ENCODE measurements around the gene ALG3. TPM values are rescaled to one million over a fixed set of nuclear protein-coding genes. Genes with fewer than 3 reads are reported as not detected.

The ALG3 gene
- total and polyA plus RNA-seq, 2 donors (not counting 3 experiments of a cell fraction or from before 2014, with no cell fraction given) = 42.9 to 99.9 TPM

DNA sequence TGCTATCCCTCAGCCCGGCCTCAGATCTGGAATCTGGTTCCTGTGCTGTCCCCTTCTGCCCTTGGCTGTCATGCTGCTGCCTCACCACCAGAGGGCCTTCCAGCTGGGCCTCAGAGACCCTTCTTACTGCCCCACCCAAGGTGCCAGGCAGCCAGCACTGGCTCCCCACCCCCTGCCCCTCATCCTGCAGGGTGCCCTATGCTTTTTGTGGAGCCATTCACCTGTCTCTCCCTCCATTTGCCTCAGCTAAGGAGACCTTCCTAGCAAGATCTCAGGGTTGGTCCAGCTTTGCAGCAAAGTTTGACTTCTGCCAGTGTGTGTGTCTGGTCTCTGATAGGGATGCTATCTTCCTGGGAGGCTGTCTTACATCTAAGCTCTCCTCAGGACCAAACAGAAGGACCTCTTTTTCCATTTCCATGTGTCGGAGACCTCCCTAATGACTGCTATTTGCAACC lies 21.3 kb downstream of the ALG3 start:
- no peak overlapping the region for H3K9ac ChIP-seq (replicated peaks; ENCODE audit: extremely low read depth, insufficient read depth, low read length)
- no peak overlapping the region for H3K27ac ChIP-seq (ENCODE audit: insufficient read depth, low read depth, low read length)
- H3K9me3 ChIP-seq (replicated peaks; ENCODE audit: control insufficient read depth, insufficient read depth, low read length) = no peaks in the 10 kb centered on the region
- dilution Hi-C loops (cut with MboI; ENCODE audit: extremely low pct_ligation_motif_present, low sequenced_read_pairs) (no loop called here), intact Hi-C loops (cut with micrococcal nuclease) (loop anchor here (1.0 to 5.0 kb wide), 3 partner anchors 23 to 62 kb away; partner anchors contain the start of gene ABCF3)
- no peak overlapping the region for H2AFZ ChIP-seq (ENCODE audit: low read depth, low read length)
- no TSS peak for BruUV-seq (replicated peaks)
- ChIA-PET POLR2A (no interaction called here), CTCF (interaction anchor here (0.6 to 4.3 kb wide), 44 partner anchors 11 to 330 kb away, joined by 3 to 98 read pairs (median 6); partner anchors contain the start of genes ABCF3, AP2M1, CAMK2N2 and DVL3)
- peak; percentile 36 for DNase-seq (ENCODE audit: low read depth, low spot score)
- no peaks in the 10 kb centered on the region for H4K20me1 ChIP-seq (replicated peaks; ENCODE audit: control insufficient read depth, extremely low read depth, insufficient read depth, low read length)
- FAIRE-seq = peak; percentile 62
- H3K27me3 ChIP-seq (ENCODE audit: control insufficient read depth in 2 of 2, insufficient read depth in 2 of 2, low read length in 2 of 2) = peaks cover 34 to 53% of the 10 kb centered on the region in 2 experiments
- H3K79me2 ChIP-seq (ENCODE audit: control insufficient read depth, insufficient read depth, low read length) = no peaks in the 10 kb centered on the region
- H3K36me3 ChIP-seq (ENCODE audit: control insufficient read depth in 2 of 2, extremely low read depth in 1 of 2, insufficient read depth in 2 of 2, low read length in 2 of 2) = no peaks in the 10 kb centered on the region
- H3K4me1 ChIP-seq (ENCODE audit: control insufficient read depth, extremely low read depth, insufficient read depth, low read length) = peaks cover 4% of the 10 kb centered on the region
- H3K4me3 ChIP-seq (replicated peaks in 1 of 3; ENCODE audit: insufficient read depth in 1 of 3, low read depth in 1 of 3, low read length in 3 of 3) = no peak overlapping the region
- H3K9me1 ChIP-seq (replicated peaks; ENCODE audit: control insufficient read depth, extremely low read depth, insufficient read depth, low read length) = no peaks in the 10 kb centered on the region
- TF ChIP-seq POLR2A (IDR thresholded peaks at IDR 0.05; ENCODE audit: low read depth, low read length) (no peak), MYC (IDR thresholded peaks at IDR 0.05; ENCODE audit: low read depth, low read length) (no peak), MAX (IDR thresholded peaks at IDR 0.05; ENCODE audit: insufficient read depth, insufficient read length) (no peak), JUN (IDR thresholded peaks at IDR 0.05; ENCODE audit: borderline replicate concordance, insufficient read depth, insufficient read length, low read depth) (no peak)
- TF ChIP-seq, protein P1, sequence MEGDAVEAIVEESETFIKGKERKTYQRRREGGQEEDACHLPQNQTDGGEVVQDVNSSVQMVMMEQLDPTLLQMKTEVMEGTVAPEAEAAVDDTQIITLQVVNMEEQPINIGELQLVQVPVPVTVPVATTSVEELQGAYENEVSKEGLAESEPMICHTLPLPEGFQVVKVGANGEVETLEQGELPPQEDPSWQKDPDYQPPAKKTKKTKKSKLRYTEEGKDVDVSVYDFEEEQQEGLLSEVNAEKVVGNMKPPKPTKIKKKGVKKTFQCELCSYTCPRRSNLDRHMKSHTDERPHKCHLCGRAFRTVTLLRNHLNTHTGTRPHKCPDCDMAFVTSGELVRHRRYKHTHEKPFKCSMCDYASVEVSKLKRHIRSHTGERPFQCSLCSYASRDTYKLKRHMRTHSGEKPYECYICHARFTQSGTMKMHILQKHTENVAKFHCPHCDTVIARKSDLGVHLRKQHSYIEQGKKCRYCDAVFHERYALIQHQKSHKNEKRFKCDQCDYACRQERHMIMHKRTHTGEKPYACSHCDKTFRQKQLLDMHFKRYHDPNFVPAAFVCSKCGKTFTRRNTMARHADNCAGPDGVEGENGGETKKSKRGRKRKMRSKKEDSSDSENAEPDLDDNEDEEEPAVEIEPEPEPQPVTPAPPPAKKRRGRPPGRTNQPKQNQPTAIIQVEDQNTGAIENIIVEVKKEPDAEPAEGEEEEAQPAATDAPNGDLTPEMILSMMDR (IDR thresholded peaks at IDR 0.05; ENCODE audit: extremely low read depth in 1 of 2, insufficient read depth in 1 of 2, low read depth in 1 of 2, low read length in 2 of 2) = peak; percentile 57 to 91
- no peak overlapping the region for H3K4me2 ChIP-seq (ENCODE audit: insufficient read depth, low read length)

GRCh38 chr3:184223946-184224345 lies 24.8 kb downstream of the ALG3 start:
- no peaks in the 10 kb centered on the region for H3K9me1 ChIP-seq (replicated peaks; ENCODE audit: control insufficient read depth, extremely low read depth, insufficient read depth, low read length)
- FAIRE-seq (no peak), DNase-seq (ENCODE audit: low read depth, low spot score) (no peak)
- H3K27me3 ChIP-seq (ENCODE audit: control insufficient read depth in 2 of 2, insufficient read depth in 2 of 2, low read length in 2 of 2) = peaks cover 12 to 22% of the 10 kb centered on the region in 2 experiments
- H3K9ac ChIP-seq (replicated peaks; ENCODE audit: extremely low read depth, insufficient read depth, low read length) = no peak overlapping the region
- ChIA-PET CTCF (interaction anchor here (0.7 to 1.4 kb wide), 4 partner anchors 14 to 65 kb away, joined by 3 to 5 read pairs (median 4); partner anchors contain the start of gene EEF1AKMT4), POLR2A (no interaction called here)
- intact Hi-C loops (cut with micrococcal nuclease) = no loop called here
- no TSS peak for BruUV-seq (replicated peaks)
- no peak overlapping the region for H3K4me3 ChIP-seq (replicated peaks in 1 of 3; ENCODE audit: insufficient read depth in 1 of 3, low read depth in 1 of 3, low read length in 3 of 3)
- H3K27ac ChIP-seq (ENCODE audit: insufficient read depth, low read depth, low read length) = no peak overlapping the region
- no peak overlapping the region for H3K4me2 ChIP-seq (ENCODE audit: insufficient read depth, low read length)
- H3K36me3 ChIP-seq (ENCODE audit: control insufficient read depth in 2 of 2, extremely low read depth in 1 of 2, insufficient read depth in 2 of 2, low read length in 2 of 2) = no peaks in the 10 kb centered on the region
- no peaks in the 10 kb centered on the region for H4K20me1 ChIP-seq (replicated peaks; ENCODE audit: control insufficient read depth, extremely low read depth, insufficient read depth, low read length)
- no peak overlapping the region for H2AFZ ChIP-seq (ENCODE audit: low read depth, low read length)
- no peak for TF ChIP-seq JUN (IDR thresholded peaks at IDR 0.05; ENCODE audit: borderline replicate concordance, insufficient read depth, insufficient read length, low read depth)
- TF ChIP-seq MAX (IDR thresholded peaks at IDR 0.05; ENCODE audit: insufficient read depth, insufficient read length) = no peak
- TF ChIP-seq, protein P1 (IDR thresholded peaks at IDR 0.05; ENCODE audit: extremely low read depth in 1 of 2, insufficient read depth in 1 of 2, low read depth in 1 of 2, low read length in 2 of 2) = no peak
- no peak for TF ChIP-seq GATA2 (IDR thresholded peaks at IDR 0.05; ENCODE audit: insufficient read depth, insufficient read length, low read depth, low read length)
- TF ChIP-seq EZH2 (IDR thresholded peaks at IDR 0.05; ENCODE audit: borderline replicate concordance, low read depth, low read length, severe bottlenecking) = no peak
- no peak for TF ChIP-seq POLR2A (IDR thresholded peaks at IDR 0.05; ENCODE audit: low read depth, low read length)
- TF ChIP-seq POLR2AphosphoS5 (IDR thresholded peaks at IDR 0.05; ENCODE audit: insufficient read depth, low read depth, low read length) = no peak
- no peak for TF ChIP-seq MYC (IDR thresholded peaks at IDR 0.05; ENCODE audit: low read depth, low read length)
- no peak for TF ChIP-seq FOS (IDR thresholded peaks at IDR 0.05; ENCODE audit: borderline replicate concordance, insufficient read depth, low read length)
- dilution Hi-C loops (cut with MboI; ENCODE audit: extremely low pct_ligation_motif_present, low sequenced_read_pairs) = no loop called here
- no peaks in the 10 kb centered on the region for H3K79me2 ChIP-seq (ENCODE audit: control insufficient read depth, insufficient read depth, low read length)
- H3K4me1 ChIP-seq (ENCODE audit: control insufficient read depth, extremely low read depth, insufficient read depth, low read length) = no peaks in the 10 kb centered on the region
- H3K9me3 ChIP-seq (replicated peaks; ENCODE audit: control insufficient read depth, insufficient read depth, low read length) = no peaks in the 10 kb centered on the region

All from endothelial cell of umbilical vein (primary cell).